HepG2 (cell line): ENCODE measurements around the gene ZDHHC11.

Experiments
- DPF2 ChIP-seq: sonication (generic); formaldehyde crosslinking; IDR thresholded peaks from 2 replicates; pipeline ENCODE4 v1.4.0; 2020; ENCODE audit warnings: mild to moderate bottlenecking, low read depth, missing genetic modification reagents, borderline replicate concordance
- NFE2 ChIP-seq: sonication (generic); formaldehyde crosslinking; IDR thresholded peaks from 2 replicates; pipeline ENCODE4 v1.4.0; 2020; ENCODE audit warnings: missing genetic modification reagents
- NFE2L2 ChIP-seq: fragments of 150-350 bp; IDR thresholded peaks from 2 replicates; pipeline ENCODE4 v1.6.1; 2014; ENCODE audit warnings: low read length
- ZIK1 ChIP-seq: sonication (generic); formaldehyde crosslinking; IDR thresholded peaks from 2 replicates; pipeline ENCODE4 v1.5.0; 2020; ENCODE audit warnings: mild to moderate bottlenecking, low read depth, missing genetic modification reagents, borderline replicate concordance
- TF ChIP-seq, protein P1 (sequence below): sonication (generic); formaldehyde crosslinking; IDR thresholded peaks from 2 replicates; pipeline ENCODE4 v1.4.0; 2020; ENCODE audit warnings: mild to moderate bottlenecking, missing genetic modification reagents

DNA sequence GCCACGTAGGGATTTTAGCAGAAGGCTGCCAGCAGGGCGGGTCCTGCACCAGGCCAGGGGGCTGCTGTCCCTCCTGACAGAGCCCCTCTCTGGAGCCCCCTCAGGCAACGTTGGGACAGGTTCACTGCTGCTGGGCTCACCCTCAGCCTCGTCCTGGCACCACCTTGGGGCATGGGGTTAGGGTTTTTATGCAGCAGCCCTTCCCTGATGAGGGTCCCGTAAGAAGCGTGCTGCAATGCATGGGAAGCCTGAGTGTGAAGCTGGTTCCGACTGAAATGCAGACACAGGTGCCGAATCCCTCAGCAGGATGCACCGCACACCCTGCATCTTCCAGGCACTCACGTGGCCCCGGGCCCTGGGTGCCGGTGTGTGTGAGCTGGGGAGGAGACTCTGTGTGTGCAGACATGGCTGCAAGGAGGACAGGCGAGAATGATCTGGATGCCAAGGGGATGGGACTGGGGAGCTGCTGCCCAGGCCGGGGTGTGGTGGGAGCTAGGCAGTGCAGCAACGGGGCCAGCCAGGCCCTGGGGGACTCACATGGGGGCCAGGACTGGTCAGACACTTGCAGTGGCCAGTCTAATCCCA, 93.3 kb downstream of the ZDHHC11 start:
- TF ChIP-seq, protein P1, sequence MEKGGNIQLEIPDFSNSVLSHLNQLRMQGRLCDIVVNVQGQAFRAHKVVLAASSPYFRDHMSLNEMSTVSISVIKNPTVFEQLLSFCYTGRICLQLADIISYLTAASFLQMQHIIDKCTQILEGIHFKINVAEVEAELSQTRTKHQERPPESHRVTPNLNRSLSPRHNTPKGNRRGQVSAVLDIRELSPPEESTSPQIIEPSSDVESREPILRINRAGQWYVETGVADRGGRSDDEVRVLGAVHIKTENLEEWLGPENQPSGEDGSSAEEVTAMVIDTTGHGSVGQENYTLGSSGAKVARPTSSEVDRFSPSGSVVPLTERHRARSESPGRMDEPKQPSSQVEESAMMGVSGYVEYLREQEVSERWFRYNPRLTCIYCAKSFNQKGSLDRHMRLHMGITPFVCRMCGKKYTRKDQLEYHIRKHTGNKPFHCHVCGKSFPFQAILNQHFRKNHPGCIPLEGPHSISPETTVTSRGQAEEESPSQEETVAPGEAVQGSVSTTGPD (CRISPR knock-in tag), result no peak
- TF ChIP-seq NFE2L2 (no peak), NFE2 (CRISPR knock-in tag) (no peak), ZIK1 (CRISPR knock-in tag) (no peak), DPF2 (CRISPR knock-in tag) (no peak)
